ENCODE measurements around the gene ADAMTSL3.

DNA sequence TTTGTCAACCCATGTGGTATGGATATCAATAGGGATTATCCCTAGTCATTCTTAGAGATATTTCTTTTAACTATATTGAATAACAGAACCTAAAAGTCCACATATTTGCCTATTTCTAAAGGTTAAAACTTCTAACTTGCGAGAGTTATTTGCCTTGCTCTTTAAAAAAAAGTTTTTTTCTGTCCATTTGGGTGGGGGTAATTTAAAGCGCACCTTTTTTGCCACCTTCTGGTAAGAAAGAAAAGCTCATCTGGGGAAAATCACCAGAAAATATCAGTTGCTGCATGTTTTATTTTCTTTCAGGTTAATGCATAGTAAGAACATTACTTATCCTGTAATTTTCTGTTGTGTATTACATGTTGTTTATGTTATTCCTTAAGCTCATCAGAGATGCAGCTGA is 339.7 kb downstream of the ADAMTSL3 start:
- no peak for TF ChIP-seq REST (IDR thresholded peaks at IDR 0.05; ENCODE audit: insufficient read depth in 1 of 2, low read depth in 2 of 2, low read length in 2 of 2)
- TF ChIP-seq SIN3A (IDR thresholded peaks at IDR 0.05; ENCODE audit: borderline replicate concordance, insufficient read depth, low read length), result no peak
- no peak for TF ChIP-seq FOXP2 (optimal IDR thresholded peaks at IDR 0.05; ENCODE audit: borderline replicate concordance, extremely low read depth, extremely low read length, insufficient read depth)
- TF ChIP-seq POLR2AphosphoS5 (IDR thresholded peaks at IDR 0.05; ENCODE audit: low read depth, low read length), result no peak

Data from PFSK-1 (cell line).